GM23338 (cell line): Measurements from ENCODE around the gene SLC35E2B. TPM values are rescaled to one million over a fixed set of nuclear protein-coding genes. Genes with fewer than 3 reads are reported as not detected.

ENCODE experiments used
- ATAC-seq: fragments of 200-7000 bp; cut with Tn5 transposase; 3 replicates; pipeline ENCODE4 v1.9.1; 2020
- DNase-seq: peaks from one replicate; pipeline ENCODE4 v3.0.0-alpha.2; 2015; ENCODE audit warnings: low spot score
- H2AFZ ChIP-seq: fragments of 200-600 bp; sonication (generic); 2 replicates; pipeline ENCODE4 v1.8.0; 2016; ENCODE audit warnings: antibody characterized with exemption, mild to moderate bottlenecking, moderate library complexity
- H3F3A ChIP-seq: fragments of 200-600 bp; sonication (generic); replicated peaks from 2 replicates; pipeline ENCODE4 v1.8.0; 2017; ENCODE audit warnings: antibody characterized with exemption, mixed run types, low read depth
- H3K27ac ChIP-seq: fragments of 200-600 bp; sonication (generic); 2 replicates; pipeline ENCODE4 v1.6.1; 2016; ENCODE audit warnings: low read depth
- H3K27me3 ChIP-seq: fragments of 200-600 bp; sonication (generic); 2 replicates; pipeline ENCODE4 v1.8.0; 2016; ENCODE audit warnings: mild to moderate bottlenecking, mixed run types, moderate library complexity; ENCODE audit not compliant: insufficient read depth
- H3K36me3 ChIP-seq: fragments of 200-600 bp; sonication (generic); 2 replicates; pipeline ENCODE4 v1.8.0; 2016; ENCODE audit warnings: mild to moderate bottlenecking; ENCODE audit not compliant: insufficient read depth
- H3K4me1 ChIP-seq: fragments of 200-600 bp; sonication (generic); 2 replicates; pipeline ENCODE4 v1.8.0; 2016; ENCODE audit warnings: mild to moderate bottlenecking, moderate library complexity; ENCODE audit not compliant: insufficient read depth
- H3K4me2 ChIP-seq: fragments of 200-600 bp; sonication (generic); 2 replicates; pipeline ENCODE4 v1.7.1; 2017; ENCODE audit warnings: mixed run types
- H3K4me3 ChIP-seq: fragments of 200-600 bp; sonication (generic); 2 replicates; pipeline ENCODE4 v1.6.1; 2016; ENCODE audit warnings: mixed run types
- H3K79me2 ChIP-seq: fragments of 200-600 bp; sonication (generic); replicated peaks from 2 replicates; pipeline ENCODE4 v1.8.0; 2017; ENCODE audit warnings: mild to moderate bottlenecking; ENCODE audit not compliant: insufficient read depth
- H3K9me2 ChIP-seq: fragments of 200-600 bp; sonication (generic); 2 replicates; pipeline ENCODE4 v1.8.0; 2017; ENCODE audit not compliant: insufficient read depth
- H4K20me1 ChIP-seq: fragments of 200-600 bp; sonication (generic); replicated peaks from 2 replicates; pipeline ENCODE4 v1.8.0; 2017; ENCODE audit warnings: mild to moderate bottlenecking; ENCODE audit not compliant: insufficient read depth
- H3K27ac Mint-ChIP-seq: 2 replicates; pipeline ENCODE4 v1.8.0; 2020; ENCODE audit warnings: inconsistent platforms, mild to moderate bottlenecking, moderate library complexity, mixed read lengths
- H3K27me3 Mint-ChIP-seq: 3 replicates; pipeline ENCODE4 v1.8.0; 2022; ENCODE audit warnings: low read depth, mild to moderate bottlenecking, moderate library complexity, mixed read lengths, inconsistent platforms; ENCODE audit not compliant: insufficient read depth, poor library complexity
- H3K36me3 Mint-ChIP-seq: 3 replicates; pipeline ENCODE4 v1.8.0; 2021; ENCODE audit warnings: low read depth, mild to moderate bottlenecking, inconsistent platforms, moderate library complexity, mixed read lengths
- H3K4me1 Mint-ChIP-seq: 3 replicates; pipeline ENCODE4 v1.8.0; 2020; ENCODE audit warnings: mild to moderate bottlenecking, inconsistent platforms, mixed read lengths
- H3K4me3 Mint-ChIP-seq: 3 replicates; pipeline ENCODE4 v1.8.0; 2021; ENCODE audit warnings: moderate library complexity, mild to moderate bottlenecking, inconsistent platforms, mixed read lengths
- H3K9me3 Mint-ChIP-seq: 3 replicates; pipeline ENCODE4 v1.8.0; 2020; ENCODE audit warnings: moderate library complexity, mild to moderate bottlenecking, inconsistent platforms, mixed read lengths
- CREB1 ChIP-seq: fragments of 250-450 bp; sonication (Bioruptor Pico); IDR thresholded peaks from 2 replicates; pipeline ENCODE4 v1.5.0; 2020; ENCODE audit warnings: low read depth, mild to moderate bottlenecking, moderate library complexity
- EZH2 ChIP-seq: fragments of 200-600 bp; sonication (generic); IDR thresholded peaks from one replicate; pipeline ENCODE4 v1.8.0; 2017; ENCODE audit warnings: antibody characterized with exemption, mild to moderate bottlenecking, low read depth; ENCODE audit not compliant: unreplicated experiment
- EZH2phosphoT487 ChIP-seq: fragments of 200-600 bp; sonication (generic); IDR thresholded peaks from one replicate; pipeline ENCODE4 v1.8.1; 2018; ENCODE audit warnings: antibody characterized with exemption; ENCODE audit not compliant: unreplicated experiment
- NANOG ChIP-seq: IDR thresholded peaks from 2 replicates; pipeline ENCODE4 v1.6.1; 2016; ENCODE audit warnings: antibody characterized with exemption, borderline replicate concordance
- POLR2AphosphoS5 ChIP-seq: IDR thresholded peaks from 2 replicates; pipeline ENCODE4 v1.6.1; 2016; ENCODE audit warnings: antibody characterized with exemption, low read depth
- STAT1 ChIP-seq: IDR thresholded peaks from one replicate; pipeline ENCODE4 v1.6.1; 2016; ENCODE audit warnings: antibody characterized with exemption; ENCODE audit not compliant: unreplicated experiment
- ZNF462 ChIP-seq: fragments of 250-450 bp; sonication (Bioruptor Pico); IDR thresholded peaks from 2 replicates; pipeline ENCODE4 v1.5.0; 2020; ENCODE audit warnings: mild to moderate bottlenecking, moderate library complexity
- polyA plus RNA-seq: library from polyadenylated mRNA; unstranded; fragments of >200 nt; fragmentation: Nextera tagmentation; extraction: Ambion mirVana; gene quantifications from 2 replicates; pipeline ENCODE4 v1.2.1, GENCODE V29; 2016
- total RNA-seq: library from RNA; depleted of rRNA; stranded (reverse); fragments of >200 nt; shearing (Covaris generic); gene quantifications from 2 replicates; pipeline ENCODE4 v1.2.3, GENCODE V29; 2014
- TF ChIP-seq, protein P1 (sequence below), 2 experiments: fragments of 200-600 bp in 1 of 2; sonication (generic) in 1 of 2; conservative IDR thresholded peaks; 2 replicates each; pipeline versions ENCODE4 v1.5.1 to v1.6.1; 2016 to 2017; ENCODE audit warnings: antibody characterized with exemption in 2 of 2, low read depth in 2 of 2, mild to moderate bottlenecking in 2 of 2, moderate library complexity in 1 of 2

SLC35E2B gene
- total and polyA plus RNA-seq, 2 experiments from 2014 or later = 16.8 to 63.0 TPM

- no peaks in the 10 kb centered on the region; the same call in 1 of the 2 replicates for H3K79me2 ChIP-seq
- H3F3A ChIP-seq = no peaks in the 10 kb centered on the region; the same call in 1 of the 2 replicates
- no peak overlapping the region for H3K27ac Mint-ChIP-seq
- no peaks in the 10 kb centered on the region; the same call in 1 of the 2 replicates for H3K4me1 ChIP-seq
- no peak overlapping the region for H3K4me3 ChIP-seq
- H2AFZ ChIP-seq = no peak overlapping the region
- H3K27me3 Mint-ChIP-seq = peaks cover 16% of the 10 kb centered on the region
- no peaks in the 10 kb centered on the region; the same call in 2 of the 3 replicates for H3K36me3 Mint-ChIP-seq
- H3K4me3 Mint-ChIP-seq = no peak overlapping the region
- no peaks in the 10 kb centered on the region; the same call in 2 of the 3 replicates for H3K4me1 Mint-ChIP-seq
- TF ChIP-seq NANOG = no peak
- no peak for TF ChIP-seq CREB1 (CRISPR knock-in tag)
- TF ChIP-seq, protein P1, sequence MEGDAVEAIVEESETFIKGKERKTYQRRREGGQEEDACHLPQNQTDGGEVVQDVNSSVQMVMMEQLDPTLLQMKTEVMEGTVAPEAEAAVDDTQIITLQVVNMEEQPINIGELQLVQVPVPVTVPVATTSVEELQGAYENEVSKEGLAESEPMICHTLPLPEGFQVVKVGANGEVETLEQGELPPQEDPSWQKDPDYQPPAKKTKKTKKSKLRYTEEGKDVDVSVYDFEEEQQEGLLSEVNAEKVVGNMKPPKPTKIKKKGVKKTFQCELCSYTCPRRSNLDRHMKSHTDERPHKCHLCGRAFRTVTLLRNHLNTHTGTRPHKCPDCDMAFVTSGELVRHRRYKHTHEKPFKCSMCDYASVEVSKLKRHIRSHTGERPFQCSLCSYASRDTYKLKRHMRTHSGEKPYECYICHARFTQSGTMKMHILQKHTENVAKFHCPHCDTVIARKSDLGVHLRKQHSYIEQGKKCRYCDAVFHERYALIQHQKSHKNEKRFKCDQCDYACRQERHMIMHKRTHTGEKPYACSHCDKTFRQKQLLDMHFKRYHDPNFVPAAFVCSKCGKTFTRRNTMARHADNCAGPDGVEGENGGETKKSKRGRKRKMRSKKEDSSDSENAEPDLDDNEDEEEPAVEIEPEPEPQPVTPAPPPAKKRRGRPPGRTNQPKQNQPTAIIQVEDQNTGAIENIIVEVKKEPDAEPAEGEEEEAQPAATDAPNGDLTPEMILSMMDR (conservative IDR thresholded peaks at IDR 0.05; ENCODE audit: low read depth in 2 of 2) = no peak
- TF ChIP-seq EZH2 = no peak
- TF ChIP-seq POLR2AphosphoS5 = no peak
- TF ChIP-seq EZH2phosphoT487 = no peak
- TF ChIP-seq STAT1 = no peak
- no peak for TF ChIP-seq ZNF462 (CRISPR knock-in tag)
- no peak overlapping the region for H3K27ac ChIP-seq
- no peaks in the 10 kb centered on the region for H3K27me3 ChIP-seq
- no peaks in the 10 kb centered on the region for H3K9me2 ChIP-seq
- H4K20me1 ChIP-seq = peaks cover 5% of the 10 kb centered on the region
- no peaks in the 10 kb centered on the region; the same call in 2 of the 3 replicates for H3K9me3 Mint-ChIP-seq
- no peak overlapping the region for H3K4me2 ChIP-seq
- DNase-seq (no peak), ATAC-seq (no peak)
- no peaks in the 10 kb centered on the region for H3K36me3 ChIP-seq
Observed at GRCh38 chr1:1621173-1622009, 71.2 kb downstream of the SLC35E2B start.
